NK-92 treated with Interleukin-12 subunit alpha and Interleukin-12 subunit beta, amount 100 ng/mL, for 24 hours (cell line): ENCODE data around the gene BAHCC1.

Experiments used
- DNase-seq: peaks from one replicate; lab custom pipeline; 2025; lab: John Stamatoyannopoulos, UW

BAHCC1 gene

GRCh38 chr17:81386646-81387099, 8.6 kb upstream of the BAHCC1 start:
- DNase-seq = no peak

- no peak for DNase-seq
These were observed 7.9 kb upstream of the BAHCC1 start for GRCh38 chr17:81387100-81388090.

GRCh38 chr17:81388091-81388611, 7.1 kb upstream of the BAHCC1 start:
- DNase-seq = no peak

- DNase-seq = no peak
These were observed 6.5 kb upstream of the BAHCC1 start for GRCh38 chr17:81388612-81389367.

GRCh38 chr17:81389585-81389984, 5.7 kb upstream of the BAHCC1 start:
- DNase-seq = no peak

- no peak for DNase-seq
These were observed 5.0 kb upstream of the BAHCC1 start for GRCh38 chr17:81390029-81390872.

GRCh38 chr17:81390873-81391255, 4.4 kb upstream of the BAHCC1 start:
- no peak for DNase-seq

- no peak for DNase-seq
These were observed 3.8 kb upstream of the BAHCC1 start for GRCh38 chr17:81391293-81391935.

- DNase-seq = no peak
These were observed 3.0 kb upstream of the BAHCC1 start for GRCh38 chr17:81391936-81392908.

GRCh38 chr17:81392909-81393654, 2.2 kb upstream of the BAHCC1 start:
- no peak for DNase-seq

GRCh38 chr17:81393684-81394376, 1.4 kb upstream of the BAHCC1 start:
- DNase-seq = no peak

GRCh38 chr17:81394377-81394920, 808 bp upstream of the BAHCC1 start:
- DNase-seq = no peak

- no peak for DNase-seq
These were observed 482 bp downstream of the BAHCC1 start for GRCh38 chr17:81395600-81396277.

GRCh38 chr17:81396278-81396721, 1.0 kb downstream of the BAHCC1 start:
- no peak for DNase-seq

- DNase-seq = no peak
These were observed 1.6 kb downstream of the BAHCC1 start for GRCh38 chr17:81396722-81397313.

GRCh38 chr17:81397314-81398175, 2.3 kb downstream of the BAHCC1 start:
- DNase-seq = no peak
